PC-9 (cell line): ENCODE measurements around the gene MCFD2. TPM values are rescaled to one million over a fixed set of nuclear protein-coding genes. Genes with fewer than 3 reads are reported as not detected.
A peak's percentile ranks its signal among the peaks of the same experiment; 100 is the strongest.

Experiments
- BruUV-seq: library from RNA; stranded (reverse); fragments of 400-500 nt; replicated peaks from 2 replicates; lab custom pipeline; 2021; lab: Mats Ljungman, UMichigan
- CTCF ChIA-PET: fragments of 300-600 bp; sonication (Branson Sonifier 250); formaldehyde crosslinking; loops from one replicate; lab custom pipeline; 2022; ENCODE audit warnings: antibody characterized with exemption; lab: Charles Lee
- POLR2A ChIA-PET: fragments of 300-600 bp; sonication (Branson Sonifier 250); formaldehyde crosslinking; loops from one replicate; lab custom pipeline; 2022; ENCODE audit warnings: antibody characterized with exemption; ENCODE audit not compliant: unreplicated experiment; lab: Charles Lee
- DNase-seq, 2 experiments: peaks; one replicate each; pipeline versions ENCODE4 v3.0.0 to v3.0.0-alpha.2; 2015 to 2022; ENCODE audit warnings: mixed read lengths in 1 of 2
- H2AFZ ChIP-seq: fragments of 200-600 bp; sonication (generic); 2 replicates; pipeline ENCODE4 v1.8.1; 2017; ENCODE audit warnings: antibody characterized with exemption
- H3F3A ChIP-seq: fragments of 200-600 bp; sonication (generic); 2 replicates; pipeline ENCODE4 v1.8.1; 2017; ENCODE audit warnings: antibody characterized with exemption, mild to moderate bottlenecking, low read depth; ENCODE audit not compliant: insufficient read depth
- H3K27ac ChIP-seq: fragments of 200-600 bp; sonication (generic); 2 replicates; pipeline ENCODE4 v1.6.1; 2016; ENCODE audit warnings: mixed run types
- H3K27me3 ChIP-seq: fragments of 200-600 bp; sonication (generic); 2 replicates; pipeline ENCODE4 v1.6.1; 2016; ENCODE audit warnings: low read depth, mixed run types; ENCODE audit not compliant: insufficient read depth
- H3K36me3 ChIP-seq: fragments of 200-600 bp; sonication (generic); 2 replicates; pipeline ENCODE4 v1.6.1; 2016; ENCODE audit warnings: low read depth, mixed run types
- H3K4me1 ChIP-seq: fragments of 200-600 bp; sonication (generic); replicated peaks from 2 replicates; pipeline ENCODE4 v1.6.1; 2016; ENCODE audit warnings: mixed run types; ENCODE audit not compliant: insufficient read depth
- H3K4me2 ChIP-seq: fragments of 200-600 bp; sonication (generic); 2 replicates; pipeline ENCODE4 v1.6.1; 2017; ENCODE audit warnings: mixed run types
- H3K4me3 ChIP-seq: fragments of 200-600 bp; sonication (generic); 2 replicates; pipeline ENCODE4 v1.6.1; 2016; ENCODE audit warnings: mixed run types
- H3K79me2 ChIP-seq: fragments of 200-600 bp; sonication (generic); 2 replicates; pipeline ENCODE4 v1.6.1; 2017; ENCODE audit warnings: low read depth, mixed run types
- H3K9me2 ChIP-seq: fragments of 200-600 bp; sonication (generic); 2 replicates; pipeline ENCODE4 v1.8.1; 2017; ENCODE audit warnings: mild to moderate bottlenecking; ENCODE audit not compliant: insufficient read depth
- H3K9me3 ChIP-seq: fragments of 200-600 bp; sonication (generic); 2 replicates; pipeline ENCODE4 v1.8.1; 2016; ENCODE audit warnings: low read depth; ENCODE audit not compliant: insufficient read depth
- H4K20me1 ChIP-seq: fragments of 200-600 bp; sonication (generic); 2 replicates; pipeline ENCODE4 v1.8.1; 2017; ENCODE audit not compliant: insufficient read depth
- EZH2 ChIP-seq: fragments of 200-600 bp; sonication (generic); IDR thresholded peaks from 2 replicates; pipeline ENCODE4 v1.8.0; 2017; ENCODE audit warnings: antibody characterized with exemption, low read depth
- intact Hi-C: fragments of 100-400 bp; cut with micrococcal nuclease; formaldehyde crosslinking; loops from one replicate; pipeline ENCODE4 v1.10.0; 2022; ENCODE audit not compliant: unreplicated experiment
- total RNA-seq: library from RNA; stranded (reverse); gene quantifications from 2 replicates; pipeline ENCODE4 v1.2.3, GENCODE V29; 2021
- TF ChIP-seq, protein P1 (sequence below): fragments of 200-600 bp; sonication (generic); conservative IDR thresholded peaks from 2 replicates; pipeline ENCODE4 v1.6.1; 2017; ENCODE audit warnings: mixed run types, antibody characterized with exemption, mild to moderate bottlenecking, moderate library complexity

MCFD2 gene
- total RNA-seq, 1 experiment from 2014 or later = 163 TPM

DNA sequence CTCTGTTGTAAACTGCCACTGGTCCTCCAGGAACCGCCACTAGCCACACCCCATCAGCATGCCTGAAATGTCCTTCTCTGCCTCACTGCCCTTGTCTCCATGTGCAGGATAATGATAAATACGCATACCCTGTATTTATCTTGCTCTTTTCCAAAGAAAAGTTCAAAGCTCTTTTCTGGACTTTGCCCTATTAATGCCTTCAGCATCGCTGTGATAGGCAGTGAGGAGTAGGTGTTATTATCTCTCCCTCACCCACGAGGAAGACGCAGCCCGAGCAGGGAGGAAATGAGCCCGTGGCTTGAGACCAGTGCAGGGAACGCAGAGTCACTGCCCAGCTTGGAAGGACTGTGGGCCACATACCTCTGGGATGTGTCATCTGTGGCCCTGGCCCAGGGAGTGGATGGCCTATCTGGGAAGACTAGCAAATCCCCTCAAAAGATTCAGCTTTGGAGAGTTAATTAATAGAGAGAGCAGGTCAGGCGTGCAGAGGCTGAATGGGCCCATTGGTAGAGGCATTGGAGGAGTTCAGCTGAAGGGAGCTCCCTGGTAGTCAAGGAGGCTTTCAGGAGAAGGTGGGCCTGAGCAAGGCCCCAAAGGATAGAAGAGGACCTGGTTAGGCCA, 39.5 kb upstream of the MCFD2 start:
- BruUV-seq = TSS peak; percentile 85
- CTCF ChIA-PET = interaction anchor here (0.6 to 1.5 kb wide), 7 partner anchors 13 to 467 kb away, joined by 3 to 8 read pairs (median 4); no protein-coding TSS in a partner anchor
- no peak overlapping the region for H2AFZ ChIP-seq

DNA sequence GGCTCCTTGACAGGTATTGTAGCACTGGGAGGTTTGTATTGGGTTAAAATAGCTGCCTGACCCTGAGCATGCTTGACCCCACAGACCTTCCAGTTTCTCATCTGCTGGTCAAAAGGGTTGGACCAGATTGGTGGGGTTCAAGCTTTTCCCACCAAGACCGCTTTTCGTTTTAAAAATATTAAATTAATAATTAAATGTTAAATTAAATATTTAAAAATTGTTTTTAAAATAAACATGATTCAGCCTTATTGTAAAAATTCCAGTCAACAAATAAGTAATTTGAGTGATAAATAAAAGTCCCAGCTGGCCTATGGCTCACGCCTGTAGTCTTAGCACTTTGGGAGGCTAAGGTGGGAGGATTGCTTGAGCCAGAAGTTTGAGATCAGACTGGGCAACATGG, 36.6 kb upstream of the MCFD2 start:
- Histone ChIP-seq H3K4me3 (no peak overlapping the region), H3K79me2 (peaks cover 51% of the 10 kb centered on the region), H3F3A (peaks cover 36% of the 10 kb centered on the region), H4K20me1 (no peaks in the 10 kb centered on the region), H3K4me2 (no peak overlapping the region), H2AFZ (no peak overlapping the region), H3K4me1 (peaks cover 38% of the 10 kb centered on the region), H3K27ac (no peak overlapping the region), H3K9me3 (no peaks in the 10 kb centered on the region), H3K36me3 (peaks cover 12% of the 10 kb centered on the region), H3K9me2 (no peaks in the 10 kb centered on the region), H3K27me3 (no peaks in the 10 kb centered on the region)
- intact Hi-C loops = no loop called here
- CTCF ChIA-PET = no interaction called here
- TF ChIP-seq, protein P1, sequence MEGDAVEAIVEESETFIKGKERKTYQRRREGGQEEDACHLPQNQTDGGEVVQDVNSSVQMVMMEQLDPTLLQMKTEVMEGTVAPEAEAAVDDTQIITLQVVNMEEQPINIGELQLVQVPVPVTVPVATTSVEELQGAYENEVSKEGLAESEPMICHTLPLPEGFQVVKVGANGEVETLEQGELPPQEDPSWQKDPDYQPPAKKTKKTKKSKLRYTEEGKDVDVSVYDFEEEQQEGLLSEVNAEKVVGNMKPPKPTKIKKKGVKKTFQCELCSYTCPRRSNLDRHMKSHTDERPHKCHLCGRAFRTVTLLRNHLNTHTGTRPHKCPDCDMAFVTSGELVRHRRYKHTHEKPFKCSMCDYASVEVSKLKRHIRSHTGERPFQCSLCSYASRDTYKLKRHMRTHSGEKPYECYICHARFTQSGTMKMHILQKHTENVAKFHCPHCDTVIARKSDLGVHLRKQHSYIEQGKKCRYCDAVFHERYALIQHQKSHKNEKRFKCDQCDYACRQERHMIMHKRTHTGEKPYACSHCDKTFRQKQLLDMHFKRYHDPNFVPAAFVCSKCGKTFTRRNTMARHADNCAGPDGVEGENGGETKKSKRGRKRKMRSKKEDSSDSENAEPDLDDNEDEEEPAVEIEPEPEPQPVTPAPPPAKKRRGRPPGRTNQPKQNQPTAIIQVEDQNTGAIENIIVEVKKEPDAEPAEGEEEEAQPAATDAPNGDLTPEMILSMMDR = no peak
- no peak for TF ChIP-seq EZH2
- BruUV-seq = no TSS peak
- POLR2A ChIA-PET = interaction anchor here (0.5 kb wide), 1 partner anchor 221 kb away, joined by 3 read pairs; no protein-coding TSS in a partner anchor
- no peak for DNase-seq

More for the DNA sequence above, 39.5 kb upstream of the MCFD2 start:
- H3K4me1 ChIP-seq = peaks cover 38% of the 10 kb centered on the region
- H3K9me2 ChIP-seq = no peaks in the 10 kb centered on the region
- peak overlapping the region; percentile 68 for H3K4me2 ChIP-seq
- peaks cover 16% of the 10 kb centered on the region for H3K36me3 ChIP-seq
- no peaks in the 10 kb centered on the region for H4K20me1 ChIP-seq
- intact Hi-C loops = loop anchor here (1.0 kb wide), 1 partner anchor 12 kb away; no protein-coding TSS in a partner anchor
- peaks cover 36% of the 10 kb centered on the region for H3F3A ChIP-seq
- peak overlapping the region; percentile 76 for H3K27ac ChIP-seq
- peaks cover 34% of the 10 kb centered on the region for H3K79me2 ChIP-seq
- no peaks in the 10 kb centered on the region for H3K27me3 ChIP-seq
- POLR2A ChIA-PET = interaction anchor here (0.5 to 1.0 kb wide), 8 partner anchors 8 to 993 kb away, joined by 3 to 9 read pairs (median 4); no protein-coding TSS in a partner anchor
- peak; percentile 90 to 95 for DNase-seq
- H3K9me3 ChIP-seq = no peaks in the 10 kb centered on the region
- TF ChIP-seq, protein P1 = no peak
- TF ChIP-seq EZH2 = no peak
- H3K4me3 ChIP-seq = peak overlapping the region; percentile 4; the same call in 1 of the 2 replicates

DNA sequence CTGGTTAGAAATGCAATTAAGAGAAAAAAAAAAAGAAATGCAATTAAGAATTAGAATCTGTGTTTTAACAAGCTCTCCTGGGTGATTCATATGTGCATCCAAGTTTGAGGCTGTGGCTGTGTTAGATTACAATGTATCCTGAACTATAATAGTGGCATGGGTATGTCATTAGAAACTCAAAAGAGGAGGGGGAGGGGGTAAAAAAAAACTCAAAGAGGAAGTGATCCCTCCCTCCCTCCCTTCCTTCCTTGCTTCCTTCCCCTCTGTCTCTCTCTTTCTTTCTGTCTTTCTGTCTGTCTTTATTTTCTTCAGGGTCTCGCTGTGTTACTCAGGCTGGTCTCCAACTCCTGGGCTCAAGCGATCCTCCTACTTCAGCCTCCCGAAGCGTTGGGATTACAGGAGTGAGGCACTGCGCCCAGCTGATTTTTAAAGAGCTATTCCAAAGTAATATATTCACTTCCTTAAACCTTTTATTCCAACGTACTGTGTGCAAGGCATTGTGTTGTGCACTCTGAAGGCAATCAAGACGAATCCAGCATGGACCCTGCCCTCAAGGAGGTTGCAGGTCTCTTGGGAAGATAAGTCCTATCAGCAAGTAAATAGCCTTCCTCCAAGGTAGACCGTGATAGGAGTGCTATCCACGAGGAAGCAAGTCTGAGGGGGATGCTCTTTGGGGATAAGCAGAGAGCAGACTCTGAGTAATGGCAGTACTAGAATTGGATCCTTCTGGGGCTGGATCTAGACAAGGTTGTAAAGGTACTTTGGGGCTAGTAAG, 35.9 kb upstream of the MCFD2 start:
- H3K9me3 ChIP-seq = no peaks in the 10 kb centered on the region
- H3K9me2 ChIP-seq = no peaks in the 10 kb centered on the region
- intact Hi-C loops = no loop called here
- no peaks in the 10 kb centered on the region for H4K20me1 ChIP-seq
- H3F3A ChIP-seq = peaks cover 35% of the 10 kb centered on the region
- TF ChIP-seq, protein P1 = no peak
- no peak for TF ChIP-seq EZH2
- no TSS peak for BruUV-seq
- H3K79me2 ChIP-seq = peaks cover 51% of the 10 kb centered on the region
- no peaks in the 10 kb centered on the region for H3K27me3 ChIP-seq
- ChIA-PET POLR2A (interaction anchor here (0.5 to 0.7 kb wide), 3 partner anchors 57 to 221 kb away, joined by 3 to 5 read pairs (median 4); no protein-coding TSS in a partner anchor), CTCF (no interaction called here)
- peaks cover 12% of the 10 kb centered on the region for H3K36me3 ChIP-seq
- no peak overlapping the region for H3K4me3 ChIP-seq
- no peak overlapping the region for H3K27ac ChIP-seq
- no peak overlapping the region for H2AFZ ChIP-seq
- H3K4me2 ChIP-seq = no peak overlapping the region
- peaks cover 35% of the 10 kb centered on the region for H3K4me1 ChIP-seq
- no peak for DNase-seq
